GM15510 (cell line): ENCODE measurements around the gene ARHGEF18.

ENCODE experiments used
- POLR2A ChIP-seq: IDR thresholded peaks from 3 replicates; pipeline ENCODE4 v1.6.1; 2011; ENCODE audit warnings: borderline replicate concordance; ENCODE audit not compliant: insufficient read length; ENCODE audit errors: extremely low read depth

The ARHGEF18 gene

GRCh38 chr19:7368456-7368855 is 19.7 kb downstream of the ARHGEF18 start:
- no peak for TF ChIP-seq POLR2A

- TF ChIP-seq POLR2A: no peak
Measured at GRCh38 chr19:7370546-7370945, 21.8 kb downstream of the ARHGEF18 start.

- no peak for TF ChIP-seq POLR2A
Measured at GRCh38 chr19:7371001-7371400, 22.3 kb downstream of the ARHGEF18 start.

- TF ChIP-seq POLR2A: no peak
Measured at GRCh38 chr19:7372810-7373209, 24.1 kb downstream of the ARHGEF18 start.

GRCh38 chr19:7373862-7374261 is 25.1 kb downstream of the ARHGEF18 start:
- no peak for TF ChIP-seq POLR2A

- TF ChIP-seq POLR2A: no peak
Measured at GRCh38 chr19:7376151-7376852, 27.6 kb downstream of the ARHGEF18 start.

- no peak for TF ChIP-seq POLR2A
Measured at GRCh38 chr19:7377196-7377595, 28.5 kb downstream of the ARHGEF18 start.

GRCh38 chr19:7381073-7381390 is 32.3 kb downstream of the ARHGEF18 start:
- TF ChIP-seq POLR2A: no peak

GRCh38 chr19:7382694-7383093 is 34.0 kb downstream of the ARHGEF18 start:
- no peak for TF ChIP-seq POLR2A

GRCh38 chr19:7383284-7383683 is 34.5 kb downstream of the ARHGEF18 start:
- TF ChIP-seq POLR2A: no peak

GRCh38 chr19:7385062-7385461 is 36.3 kb downstream of the ARHGEF18 start:
- TF ChIP-seq POLR2A: no peak

GRCh38 chr19:7386308-7386707 is 37.6 kb downstream of the ARHGEF18 start:
- TF ChIP-seq POLR2A: no peak

GRCh38 chr19:7386769-7387168 is 38.0 kb downstream of the ARHGEF18 start:
- no peak for TF ChIP-seq POLR2A

- TF ChIP-seq POLR2A: no peak
Measured at GRCh38 chr19:7391218-7391670, 42.5 kb downstream of the ARHGEF18 start.

- no peak for TF ChIP-seq POLR2A
Measured at GRCh38 chr19:7393459-7393858, 44.7 kb downstream of the ARHGEF18 start.

- TF ChIP-seq POLR2A: no peak
Measured at GRCh38 chr19:7393939-7394730, 45.4 kb downstream of the ARHGEF18 start.
